GM23338 (cell line): ENCODE measurements around the gene TPK1. TPM values are rescaled to one million over a fixed set of nuclear protein-coding genes. Genes with fewer than 3 reads are reported as not detected.
A peak's percentile ranks its signal among the peaks of the same experiment; 100 is the strongest.

Experiments
- ATAC-seq: fragments of 200-7000 bp; cut with Tn5 transposase; 3 replicates; pipeline ENCODE4 v1.9.1; 2020
- DNase-seq: peaks from one replicate; pipeline ENCODE4 v3.0.0-alpha.2; 2015; ENCODE audit warnings: low spot score
- H2AFZ ChIP-seq: fragments of 200-600 bp; sonication (generic); 2 replicates; pipeline ENCODE4 v1.8.0; 2016; ENCODE audit warnings: antibody characterized with exemption, mild to moderate bottlenecking, moderate library complexity
- H3F3A ChIP-seq: fragments of 200-600 bp; sonication (generic); replicated peaks from 2 replicates; pipeline ENCODE4 v1.8.0; 2017; ENCODE audit warnings: antibody characterized with exemption, mixed run types, low read depth
- H3K27ac ChIP-seq: fragments of 200-600 bp; sonication (generic); 2 replicates; pipeline ENCODE4 v1.6.1; 2016; ENCODE audit warnings: low read depth
- H3K27me3 ChIP-seq: fragments of 200-600 bp; sonication (generic); 2 replicates; pipeline ENCODE4 v1.8.0; 2016; ENCODE audit warnings: mild to moderate bottlenecking, mixed run types, moderate library complexity; ENCODE audit not compliant: insufficient read depth
- H3K36me3 ChIP-seq: fragments of 200-600 bp; sonication (generic); 2 replicates; pipeline ENCODE4 v1.8.0; 2016; ENCODE audit warnings: mild to moderate bottlenecking; ENCODE audit not compliant: insufficient read depth
- H3K4me1 ChIP-seq: fragments of 200-600 bp; sonication (generic); 2 replicates; pipeline ENCODE4 v1.8.0; 2016; ENCODE audit warnings: mild to moderate bottlenecking, moderate library complexity; ENCODE audit not compliant: insufficient read depth
- H3K4me2 ChIP-seq: fragments of 200-600 bp; sonication (generic); 2 replicates; pipeline ENCODE4 v1.7.1; 2017; ENCODE audit warnings: mixed run types
- H3K4me3 ChIP-seq: fragments of 200-600 bp; sonication (generic); 2 replicates; pipeline ENCODE4 v1.6.1; 2016; ENCODE audit warnings: mixed run types
- H3K79me2 ChIP-seq: fragments of 200-600 bp; sonication (generic); replicated peaks from 2 replicates; pipeline ENCODE4 v1.8.0; 2017; ENCODE audit warnings: mild to moderate bottlenecking; ENCODE audit not compliant: insufficient read depth
- H3K9me2 ChIP-seq: fragments of 200-600 bp; sonication (generic); 2 replicates; pipeline ENCODE4 v1.8.0; 2017; ENCODE audit not compliant: insufficient read depth
- H4K20me1 ChIP-seq: fragments of 200-600 bp; sonication (generic); replicated peaks from 2 replicates; pipeline ENCODE4 v1.8.0; 2017; ENCODE audit warnings: mild to moderate bottlenecking; ENCODE audit not compliant: insufficient read depth
- H3K27ac Mint-ChIP-seq: 2 replicates; pipeline ENCODE4 v1.8.0; 2020; ENCODE audit warnings: inconsistent platforms, mild to moderate bottlenecking, moderate library complexity, mixed read lengths
- H3K27me3 Mint-ChIP-seq: 3 replicates; pipeline ENCODE4 v1.8.0; 2022; ENCODE audit warnings: low read depth, mild to moderate bottlenecking, moderate library complexity, mixed read lengths, inconsistent platforms; ENCODE audit not compliant: insufficient read depth, poor library complexity
- H3K36me3 Mint-ChIP-seq: 3 replicates; pipeline ENCODE4 v1.8.0; 2021; ENCODE audit warnings: low read depth, mild to moderate bottlenecking, inconsistent platforms, moderate library complexity, mixed read lengths
- H3K4me1 Mint-ChIP-seq: 3 replicates; pipeline ENCODE4 v1.8.0; 2020; ENCODE audit warnings: mild to moderate bottlenecking, inconsistent platforms, mixed read lengths
- H3K4me3 Mint-ChIP-seq: 3 replicates; pipeline ENCODE4 v1.8.0; 2021; ENCODE audit warnings: moderate library complexity, mild to moderate bottlenecking, inconsistent platforms, mixed read lengths
- H3K9me3 Mint-ChIP-seq: 3 replicates; pipeline ENCODE4 v1.8.0; 2020; ENCODE audit warnings: moderate library complexity, mild to moderate bottlenecking, inconsistent platforms, mixed read lengths
- CREB1 ChIP-seq: fragments of 250-450 bp; sonication (Bioruptor Pico); IDR thresholded peaks from 2 replicates; pipeline ENCODE4 v1.5.0; 2020; ENCODE audit warnings: low read depth, mild to moderate bottlenecking, moderate library complexity
- EZH2 ChIP-seq: fragments of 200-600 bp; sonication (generic); IDR thresholded peaks from one replicate; pipeline ENCODE4 v1.8.0; 2017; ENCODE audit warnings: antibody characterized with exemption, mild to moderate bottlenecking, low read depth; ENCODE audit not compliant: unreplicated experiment
- JUNB ChIP-seq: IDR thresholded peaks from one replicate; pipeline ENCODE4 v1.6.1; 2016; ENCODE audit warnings: antibody characterized with exemption; ENCODE audit not compliant: unreplicated experiment
- NANOG ChIP-seq: IDR thresholded peaks from 2 replicates; pipeline ENCODE4 v1.6.1; 2016; ENCODE audit warnings: antibody characterized with exemption, borderline replicate concordance
- POLR2AphosphoS5 ChIP-seq: IDR thresholded peaks from 2 replicates; pipeline ENCODE4 v1.6.1; 2016; ENCODE audit warnings: antibody characterized with exemption, low read depth
- STAT1 ChIP-seq: IDR thresholded peaks from one replicate; pipeline ENCODE4 v1.6.1; 2016; ENCODE audit warnings: antibody characterized with exemption; ENCODE audit not compliant: unreplicated experiment
- ZNF114 ChIP-seq: fragments of 250-450 bp; sonication (Bioruptor Pico); IDR thresholded peaks from 2 replicates; pipeline ENCODE4 v1.5.0; 2020; ENCODE audit warnings: mild to moderate bottlenecking, moderate library complexity
- ZNF331 ChIP-seq: fragments of 250-450 bp; sonication (Bioruptor Pico); IDR thresholded peaks from 2 replicates; pipeline ENCODE4 v1.5.0; 2020; ENCODE audit warnings: low read depth, mild to moderate bottlenecking, moderate library complexity
- polyA plus RNA-seq: library from polyadenylated mRNA; unstranded; fragments of >200 nt; fragmentation: Nextera tagmentation; extraction: Ambion mirVana; gene quantifications from 2 replicates; pipeline ENCODE4 v1.2.1, GENCODE V29; 2016
- total RNA-seq: library from RNA; depleted of rRNA; stranded (reverse); fragments of >200 nt; shearing (Covaris generic); gene quantifications from 2 replicates; pipeline ENCODE4 v1.2.3, GENCODE V29; 2014
- TF ChIP-seq, protein P1 (sequence below): IDR thresholded peaks from 2 replicates; pipeline ENCODE4 v1.6.1; 2016; ENCODE audit warnings: antibody characterized with exemption
- TF ChIP-seq, protein P2 (sequence below), 2 experiments: fragments of 200-600 bp in 1 of 2; sonication (generic) in 1 of 2; conservative IDR thresholded peaks; 2 replicates each; pipeline versions ENCODE4 v1.5.1 to v1.6.1; 2016 to 2017; ENCODE audit warnings: antibody characterized with exemption in 2 of 2, low read depth in 2 of 2, mild to moderate bottlenecking in 2 of 2, moderate library complexity in 1 of 2
- TF ChIP-seq, protein P3 (sequence below): IDR thresholded peaks from one replicate; pipeline ENCODE4 v1.6.1; 2018; ENCODE audit warnings: antibody characterized with exemption; ENCODE audit not compliant: unreplicated experiment

TPK1 gene
- total and polyA plus RNA-seq, 2 experiments from 2014 or later: 2.6 to 2.9 TPM

DNA sequence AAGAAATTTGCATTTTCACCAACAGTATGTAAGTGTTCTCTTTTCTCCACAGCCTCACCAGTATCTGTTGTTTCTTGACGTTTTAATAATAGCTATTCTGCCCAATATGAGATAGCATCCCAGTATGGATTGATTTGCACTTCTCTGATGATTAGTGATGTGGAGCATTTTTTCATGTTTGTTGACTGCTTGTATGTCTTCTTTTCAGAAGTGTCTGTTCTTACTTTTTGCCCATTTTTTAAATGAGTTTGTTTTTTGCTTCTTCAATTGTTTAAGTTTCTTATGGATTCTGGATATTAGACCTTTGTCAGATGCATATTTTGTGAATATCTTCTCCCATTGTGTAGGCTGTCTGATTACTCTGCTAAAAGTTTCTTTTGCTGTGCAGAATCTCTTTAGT lies 12.2 kb upstream of the TPK1 start:
- Mint-ChIP-seq H3K36me3 (no peaks in the 10 kb centered on the region; the same call in 2 of the 3 replicates), H3K27me3 (no peaks in the 10 kb centered on the region), H3K9me3 (peaks cover 3% of the 10 kb centered on the region; the same call in 1 of the 3 replicates), H3K4me1 (no peaks in the 10 kb centered on the region), H3K4me3 (no peak overlapping the region), H3K27ac (no peak overlapping the region)
- no peaks in the 10 kb centered on the region; the same call in 1 of the 2 replicates for H3K4me1 ChIP-seq
- H3K4me3 ChIP-seq: no peak overlapping the region
- H3K79me2 ChIP-seq: no peaks in the 10 kb centered on the region
- H3K9me2 ChIP-seq: no peaks in the 10 kb centered on the region
- ATAC-seq (no peak), DNase-seq (no peak)
- TF ChIP-seq, protein P1, sequence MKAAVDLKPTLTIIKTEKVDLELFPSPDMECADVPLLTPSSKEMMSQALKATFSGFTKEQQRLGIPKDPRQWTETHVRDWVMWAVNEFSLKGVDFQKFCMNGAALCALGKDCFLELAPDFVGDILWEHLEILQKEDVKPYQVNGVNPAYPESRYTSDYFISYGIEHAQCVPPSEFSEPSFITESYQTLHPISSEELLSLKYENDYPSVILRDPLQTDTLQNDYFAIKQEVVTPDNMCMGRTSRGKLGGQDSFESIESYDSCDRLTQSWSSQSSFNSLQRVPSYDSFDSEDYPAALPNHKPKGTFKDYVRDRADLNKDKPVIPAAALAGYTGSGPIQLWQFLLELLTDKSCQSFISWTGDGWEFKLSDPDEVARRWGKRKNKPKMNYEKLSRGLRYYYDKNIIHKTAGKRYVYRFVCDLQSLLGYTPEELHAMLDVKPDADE: no peak
- TF ChIP-seq, protein P2, sequence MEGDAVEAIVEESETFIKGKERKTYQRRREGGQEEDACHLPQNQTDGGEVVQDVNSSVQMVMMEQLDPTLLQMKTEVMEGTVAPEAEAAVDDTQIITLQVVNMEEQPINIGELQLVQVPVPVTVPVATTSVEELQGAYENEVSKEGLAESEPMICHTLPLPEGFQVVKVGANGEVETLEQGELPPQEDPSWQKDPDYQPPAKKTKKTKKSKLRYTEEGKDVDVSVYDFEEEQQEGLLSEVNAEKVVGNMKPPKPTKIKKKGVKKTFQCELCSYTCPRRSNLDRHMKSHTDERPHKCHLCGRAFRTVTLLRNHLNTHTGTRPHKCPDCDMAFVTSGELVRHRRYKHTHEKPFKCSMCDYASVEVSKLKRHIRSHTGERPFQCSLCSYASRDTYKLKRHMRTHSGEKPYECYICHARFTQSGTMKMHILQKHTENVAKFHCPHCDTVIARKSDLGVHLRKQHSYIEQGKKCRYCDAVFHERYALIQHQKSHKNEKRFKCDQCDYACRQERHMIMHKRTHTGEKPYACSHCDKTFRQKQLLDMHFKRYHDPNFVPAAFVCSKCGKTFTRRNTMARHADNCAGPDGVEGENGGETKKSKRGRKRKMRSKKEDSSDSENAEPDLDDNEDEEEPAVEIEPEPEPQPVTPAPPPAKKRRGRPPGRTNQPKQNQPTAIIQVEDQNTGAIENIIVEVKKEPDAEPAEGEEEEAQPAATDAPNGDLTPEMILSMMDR (conservative IDR thresholded peaks at IDR 0.05; ENCODE audit: low read depth in 2 of 2): no peak
- no peak for TF ChIP-seq ZNF331 (CRISPR knock-in tag)
- H2AFZ ChIP-seq: no peak overlapping the region
- no peak overlapping the region for H3K4me2 ChIP-seq
- H4K20me1 ChIP-seq: no peaks in the 10 kb centered on the region
- H3K27me3 ChIP-seq: no peaks in the 10 kb centered on the region
- H3K36me3 ChIP-seq: no peaks in the 10 kb centered on the region
- H3F3A ChIP-seq: no peaks in the 10 kb centered on the region
- H3K27ac ChIP-seq: no peak overlapping the region

DNA sequence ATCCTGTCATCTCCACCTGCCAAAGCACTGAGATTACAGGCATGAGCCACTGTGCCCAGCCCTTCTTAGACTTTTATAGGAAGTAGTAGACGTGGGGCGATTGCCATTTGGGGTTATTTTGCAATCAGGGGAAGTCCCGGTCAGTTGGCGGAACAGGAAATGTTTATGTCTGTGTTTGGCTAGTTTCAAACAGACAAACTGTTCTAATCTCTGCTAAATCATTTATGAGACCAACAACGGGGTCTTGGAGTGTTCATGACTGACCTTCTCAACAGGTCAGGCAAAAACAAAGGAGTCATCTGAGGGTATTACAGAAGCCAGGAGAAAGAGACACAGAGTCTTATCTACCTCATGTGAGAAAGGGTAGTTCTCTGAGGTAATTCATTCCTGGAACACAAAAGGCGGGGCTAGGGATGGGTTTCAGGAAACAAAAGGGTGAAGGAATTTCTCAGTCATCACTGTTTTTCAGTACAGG lies 6.6 kb upstream of the TPK1 start:
- no peaks in the 10 kb centered on the region for H3K27me3 Mint-ChIP-seq
- no peak overlapping the region for H3K4me3 ChIP-seq
- H3K9me3 Mint-ChIP-seq: 0 out of 3 replicates have a peak, but pooled peaks cover 8% of the 10 kb centered on the region
- peak; percentile 67 for DNase-seq
- no peaks in the 10 kb centered on the region for H3K36me3 ChIP-seq
- no peak overlapping the region for H3K27ac ChIP-seq
- H4K20me1 ChIP-seq: no peaks in the 10 kb centered on the region
- no peaks in the 10 kb centered on the region for H3K79me2 ChIP-seq
- peaks cover 5% of the 10 kb centered on the region; the same call in 2 of the 3 replicates for H3K4me1 Mint-ChIP-seq
- no peaks in the 10 kb centered on the region; the same call in 1 of the 2 replicates for H3K4me1 ChIP-seq
- no peaks in the 10 kb centered on the region for H3F3A ChIP-seq
- no peaks in the 10 kb centered on the region for H3K9me2 ChIP-seq
- TF ChIP-seq STAT1 (no peak), JUNB (no peak)
- TF ChIP-seq, protein P1: no peak
- peak overlapping the region; percentile 81; the same call in 1 of the 2 replicates for H3K27ac Mint-ChIP-seq
- peak overlapping the region; percentile 18 for H2AFZ ChIP-seq
- no peaks in the 10 kb centered on the region; the same call in 2 of the 3 replicates for H3K36me3 Mint-ChIP-seq
- ATAC-seq: peak; percentile 56; the same call in 2 of the 3 replicates
- H3K4me3 Mint-ChIP-seq: no peak overlapping the region
- no peak overlapping the region for H3K4me2 ChIP-seq
- H3K27me3 ChIP-seq: no peaks in the 10 kb centered on the region

DNA sequence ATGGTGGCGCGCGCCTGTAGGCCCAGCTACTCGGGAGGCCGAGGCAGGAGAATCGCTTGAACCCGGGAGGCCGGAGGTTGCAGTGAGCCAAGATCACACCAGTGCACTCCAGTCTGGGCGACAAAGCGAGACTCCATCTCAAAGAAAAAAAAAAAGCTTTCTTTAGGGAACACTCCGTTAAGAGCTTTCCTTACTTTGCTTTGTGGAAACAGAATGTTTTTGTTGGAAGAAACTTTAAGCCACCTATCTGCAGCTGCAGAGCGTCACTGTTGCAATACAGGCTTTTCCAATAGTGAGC lies 641 bp upstream of the TPK1 start:
- Histone ChIP-seq H3K27ac (peak overlapping the region; percentile 97), H4K20me1 (no peaks in the 10 kb centered on the region), H2AFZ (peak overlapping the region; percentile 93), H3K79me2 (no peaks in the 10 kb centered on the region), H3F3A (peaks cover 7% of the 10 kb centered on the region), H3K4me1 (peaks cover 5% of the 10 kb centered on the region; the same call in 1 of the 2 replicates), H3K36me3 (no peaks in the 10 kb centered on the region), H3K9me2 (no peaks in the 10 kb centered on the region), H3K4me2 (peak overlapping the region; percentile 75), H3K27me3 (peaks cover 11% of the 10 kb centered on the region; the same call in 1 of the 2 replicates), H3K4me3 (peak overlapping the region; percentile 88)
- Mint-ChIP-seq H3K27ac (no peak overlapping the region), H3K4me1 (peaks cover 4% of the 10 kb centered on the region; the same call in 2 of the 3 replicates), H3K27me3 (peaks cover 9% of the 10 kb centered on the region), H3K9me3 (peaks cover 13% of the 10 kb centered on the region; the same call in 2 of the 3 replicates), H3K4me3 (peak overlapping the region; percentile 74), H3K36me3 (no peaks in the 10 kb centered on the region; the same call in 2 of the 3 replicates)
- no peak for ATAC-seq
- no peak for DNase-seq
- no peak for TF ChIP-seq EZH2
- no peak for TF ChIP-seq POLR2AphosphoS5
- TF ChIP-seq CREB1 (CRISPR knock-in tag): no peak
- TF ChIP-seq, protein P3, sequence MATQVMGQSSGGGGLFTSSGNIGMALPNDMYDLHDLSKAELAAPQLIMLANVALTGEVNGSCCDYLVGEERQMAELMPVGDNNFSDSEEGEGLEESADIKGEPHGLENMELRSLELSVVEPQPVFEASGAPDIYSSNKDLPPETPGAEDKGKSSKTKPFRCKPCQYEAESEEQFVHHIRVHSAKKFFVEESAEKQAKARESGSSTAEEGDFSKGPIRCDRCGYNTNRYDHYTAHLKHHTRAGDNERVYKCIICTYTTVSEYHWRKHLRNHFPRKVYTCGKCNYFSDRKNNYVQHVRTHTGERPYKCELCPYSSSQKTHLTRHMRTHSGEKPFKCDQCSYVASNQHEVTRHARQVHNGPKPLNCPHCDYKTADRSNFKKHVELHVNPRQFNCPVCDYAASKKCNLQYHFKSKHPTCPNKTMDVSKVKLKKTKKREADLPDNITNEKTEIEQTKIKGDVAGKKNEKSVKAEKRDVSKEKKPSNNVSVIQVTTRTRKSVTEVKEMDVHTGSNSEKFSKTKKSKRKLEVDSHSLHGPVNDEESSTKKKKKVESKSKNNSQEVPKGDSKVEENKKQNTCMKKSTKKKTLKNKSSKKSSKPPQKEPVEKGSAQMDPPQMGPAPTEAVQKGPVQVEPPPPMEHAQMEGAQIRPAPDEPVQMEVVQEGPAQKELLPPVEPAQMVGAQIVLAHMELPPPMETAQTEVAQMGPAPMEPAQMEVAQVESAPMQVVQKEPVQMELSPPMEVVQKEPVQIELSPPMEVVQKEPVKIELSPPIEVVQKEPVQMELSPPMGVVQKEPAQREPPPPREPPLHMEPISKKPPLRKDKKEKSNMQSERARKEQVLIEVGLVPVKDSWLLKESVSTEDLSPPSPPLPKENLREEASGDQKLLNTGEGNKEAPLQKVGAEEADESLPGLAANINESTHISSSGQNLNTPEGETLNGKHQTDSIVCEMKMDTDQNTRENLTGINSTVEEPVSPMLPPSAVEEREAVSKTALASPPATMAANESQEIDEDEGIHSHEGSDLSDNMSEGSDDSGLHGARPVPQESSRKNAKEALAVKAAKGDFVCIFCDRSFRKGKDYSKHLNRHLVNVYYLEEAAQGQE: no peak
- no peak for TF ChIP-seq ZNF114 (CRISPR knock-in tag)
- no peak for TF ChIP-seq NANOG
- no peak for TF ChIP-seq STAT1
- no peak for TF ChIP-seq JUNB
